Activated T-helper 17 cell treated with anti-CD3 and anti-CD28 coated beads, Interleukin-2, amount 50 U/mL, for 72 hours (primary cell): Measurements from ENCODE around the gene NSG2. TPM values are rescaled to one million over a fixed set of nuclear protein-coding genes. Genes with fewer than 3 reads are reported as not detected.

ENCODE experiments used
- ATAC-seq: fragments of 150-1000 bp; cut with Tn5 transposase; replicated peaks from 2 replicates; pipeline ENCODE4 v1.10.0; 2021; ENCODE audit warnings: mild to moderate bottlenecking, moderate library complexity
- H3K27ac Mint-ChIP-seq: one replicate; pipeline ENCODE4 v1.8.0; 2022; ENCODE audit warnings: mixed read lengths
- H3K27me3 Mint-ChIP-seq: one replicate; pipeline ENCODE4 v1.8.0; 2022; ENCODE audit warnings: mixed read lengths
- H3K36me3 Mint-ChIP-seq: one replicate; pipeline ENCODE4 v1.8.0; 2022; ENCODE audit warnings: low read depth, mild to moderate bottlenecking, mixed read lengths
- H3K4me1 Mint-ChIP-seq: one replicate; pipeline ENCODE4 v1.8.0; 2022; ENCODE audit warnings: mixed read lengths
- H3K4me3 Mint-ChIP-seq: one replicate; pipeline ENCODE4 v1.8.0; 2022; ENCODE audit warnings: mild to moderate bottlenecking, mixed read lengths
- H3K9me3 Mint-ChIP-seq: one replicate; pipeline ENCODE4 v1.8.0; 2022; ENCODE audit warnings: mixed read lengths
- total RNA-seq, 2 donors: library from RNA; stranded (reverse); gene quantifications; one replicate each; pipeline ENCODE4 v1.2.3, GENCODE V29; 2022

The NSG2 gene
- total RNA-seq, 2 donors from 2014 or later: not detected

GRCh38 chr5:174047472-174048099 lies 2.1 kb downstream of the NSG2 start:
- ATAC-seq: no peak
- H3K36me3 Mint-ChIP-seq: no peaks in the 10 kb centered on the region
- H3K4me1 Mint-ChIP-seq: no peaks in the 10 kb centered on the region
- peaks cover 37% of the 10 kb centered on the region for H3K27me3 Mint-ChIP-seq
- no peak overlapping the region for H3K27ac Mint-ChIP-seq
- H3K9me3 Mint-ChIP-seq: no peaks in the 10 kb centered on the region
- H3K4me3 Mint-ChIP-seq: no peak overlapping the region

GRCh38 chr5:174052636-174053035 lies 7.1 kb downstream of the NSG2 start:
- H3K4me1 Mint-ChIP-seq: no peaks in the 10 kb centered on the region
- H3K9me3 Mint-ChIP-seq: no peaks in the 10 kb centered on the region
- no peak for ATAC-seq
- H3K27me3 Mint-ChIP-seq: peaks cover 9% of the 10 kb centered on the region
- H3K36me3 Mint-ChIP-seq: no peaks in the 10 kb centered on the region
- no peak overlapping the region for H3K4me3 Mint-ChIP-seq
- no peak overlapping the region for H3K27ac Mint-ChIP-seq

- no peak overlapping the region for H3K4me3 Mint-ChIP-seq
- no peak overlapping the region for H3K27ac Mint-ChIP-seq
- no peak for ATAC-seq
Measured at GRCh38 chr5:174053905-174054304, 8.4 kb downstream of the NSG2 start.

GRCh38 chr5:174056064-174056847 lies 10.8 kb downstream of the NSG2 start:
- no peaks in the 10 kb centered on the region for H3K36me3 Mint-ChIP-seq
- H3K4me3 Mint-ChIP-seq: no peak overlapping the region
- no peaks in the 10 kb centered on the region for H3K4me1 Mint-ChIP-seq
- H3K9me3 Mint-ChIP-seq: no peaks in the 10 kb centered on the region
- ATAC-seq: no peak
- H3K27me3 Mint-ChIP-seq: peaks cover 11% of the 10 kb centered on the region
- H3K27ac Mint-ChIP-seq: no peak overlapping the region

More at GRCh38 chr5:174053905-174054304, 8.4 kb downstream of the NSG2 start:
- no peaks in the 10 kb centered on the region for H3K4me1 Mint-ChIP-seq
- H3K27me3 Mint-ChIP-seq: peaks cover 11% of the 10 kb centered on the region
- no peaks in the 10 kb centered on the region for H3K36me3 Mint-ChIP-seq
- H3K9me3 Mint-ChIP-seq: no peaks in the 10 kb centered on the region

- Mint-ChIP-seq H3K27me3 (peaks cover 10% of the 10 kb centered on the region), H3K4me1 (no peaks in the 10 kb centered on the region), H3K4me3 (no peak overlapping the region), H3K9me3 (no peaks in the 10 kb centered on the region), H3K36me3 (no peaks in the 10 kb centered on the region), H3K27ac (no peak overlapping the region)
- ATAC-seq: no peak
Measured at GRCh38 chr5:174057206-174057605, 11.7 kb downstream of the NSG2 start.

GRCh38 chr5:174058433-174059122 lies 13.1 kb downstream of the NSG2 start:
- Mint-ChIP-seq H3K36me3 (no peaks in the 10 kb centered on the region), H3K4me1 (no peaks in the 10 kb centered on the region), H3K27ac (no peak overlapping the region), H3K9me3 (no peaks in the 10 kb centered on the region), H3K27me3 (peaks cover 16% of the 10 kb centered on the region), H3K4me3 (no peak overlapping the region)
- no peak for ATAC-seq

GRCh38 chr5:174059247-174059646 lies 13.7 kb downstream of the NSG2 start:
- Mint-ChIP-seq H3K4me1 (no peaks in the 10 kb centered on the region), H3K9me3 (no peaks in the 10 kb centered on the region), H3K36me3 (no peaks in the 10 kb centered on the region), H3K27me3 (peaks cover 21% of the 10 kb centered on the region), H3K27ac (no peak overlapping the region), H3K4me3 (no peak overlapping the region)
- ATAC-seq: no peak

GRCh38 chr5:174063082-174063756 lies 17.7 kb downstream of the NSG2 start:
- H3K9me3 Mint-ChIP-seq: no peaks in the 10 kb centered on the region
- H3K36me3 Mint-ChIP-seq: no peaks in the 10 kb centered on the region
- no peak overlapping the region for H3K27ac Mint-ChIP-seq
- H3K4me1 Mint-ChIP-seq: no peaks in the 10 kb centered on the region
- ATAC-seq: no peak
- peaks cover 31% of the 10 kb centered on the region for H3K27me3 Mint-ChIP-seq
- no peak overlapping the region for H3K4me3 Mint-ChIP-seq

- Mint-ChIP-seq H3K9me3 (no peaks in the 10 kb centered on the region), H3K36me3 (no peaks in the 10 kb centered on the region), H3K27me3 (peaks cover 35% of the 10 kb centered on the region), H3K4me1 (no peaks in the 10 kb centered on the region), H3K4me3 (no peak overlapping the region), H3K27ac (no peak overlapping the region)
- no peak for ATAC-seq
Measured at GRCh38 chr5:174064171-174064570, 18.7 kb downstream of the NSG2 start.

GRCh38 chr5:174065528-174066197 lies 20.2 kb downstream of the NSG2 start:
- no peaks in the 10 kb centered on the region for H3K9me3 Mint-ChIP-seq
- no peaks in the 10 kb centered on the region for H3K4me1 Mint-ChIP-seq

GRCh38 chr5:174067499-174067898 lies 22.0 kb downstream of the NSG2 start:
- Mint-ChIP-seq H3K27me3 (peaks cover 36% of the 10 kb centered on the region), H3K36me3 (no peaks in the 10 kb centered on the region), H3K4me3 (no peak overlapping the region), H3K4me1 (no peaks in the 10 kb centered on the region), H3K9me3 (no peaks in the 10 kb centered on the region), H3K27ac (no peak overlapping the region)
- ATAC-seq: no peak

More at GRCh38 chr5:174065528-174066197, 20.2 kb downstream of the NSG2 start:
- Mint-ChIP-seq H3K36me3 (no peaks in the 10 kb centered on the region), H3K27me3 (peaks cover 35% of the 10 kb centered on the region), H3K27ac (no peak overlapping the region), H3K4me3 (no peak overlapping the region)
- ATAC-seq: no peak

- H3K4me1 Mint-ChIP-seq: no peaks in the 10 kb centered on the region
- no peak for ATAC-seq
- H3K9me3 Mint-ChIP-seq: no peaks in the 10 kb centered on the region
- no peaks in the 10 kb centered on the region for H3K36me3 Mint-ChIP-seq
- no peak overlapping the region for H3K27ac Mint-ChIP-seq
- H3K27me3 Mint-ChIP-seq: peaks cover 11% of the 10 kb centered on the region
- H3K4me3 Mint-ChIP-seq: no peak overlapping the region
Measured at GRCh38 chr5:174071484-174071883, 26.0 kb downstream of the NSG2 start.

- Mint-ChIP-seq H3K4me1 (no peaks in the 10 kb centered on the region), H3K4me3 (no peak overlapping the region), H3K9me3 (no peaks in the 10 kb centered on the region), H3K27ac (no peak overlapping the region), H3K36me3 (no peaks in the 10 kb centered on the region), H3K27me3 (peaks cover 8% of the 10 kb centered on the region)
- ATAC-seq: no peak
Measured at GRCh38 chr5:174073122-174073660, 27.7 kb downstream of the NSG2 start.

GRCh38 chr5:174074369-174074768 lies 28.9 kb downstream of the NSG2 start:
- ATAC-seq: no peak
- Mint-ChIP-seq H3K27ac (no peak overlapping the region), H3K4me1 (no peaks in the 10 kb centered on the region), H3K9me3 (no peaks in the 10 kb centered on the region), H3K27me3 (peaks cover 5% of the 10 kb centered on the region), H3K4me3 (no peak overlapping the region), H3K36me3 (no peaks in the 10 kb centered on the region)
